ENCODE measurements around the gene KLRC4.
"Not testable (repeated sequence)": the region's sequence is repeated elsewhere in the genome, so short reads cannot be mapped to it uniquely, and the experiment has no call there.

Gene KLRC4, protein sequence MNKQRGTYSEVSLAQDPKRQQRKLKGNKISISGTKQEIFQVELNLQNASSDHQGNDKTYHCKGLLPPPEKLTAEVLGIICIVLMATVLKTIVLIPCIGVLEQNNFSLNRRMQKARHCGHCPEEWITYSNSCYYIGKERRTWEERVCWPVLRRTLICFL
- total RNA-seq = 7.7 to 10.7 reads per million in 2 donors

DNA sequence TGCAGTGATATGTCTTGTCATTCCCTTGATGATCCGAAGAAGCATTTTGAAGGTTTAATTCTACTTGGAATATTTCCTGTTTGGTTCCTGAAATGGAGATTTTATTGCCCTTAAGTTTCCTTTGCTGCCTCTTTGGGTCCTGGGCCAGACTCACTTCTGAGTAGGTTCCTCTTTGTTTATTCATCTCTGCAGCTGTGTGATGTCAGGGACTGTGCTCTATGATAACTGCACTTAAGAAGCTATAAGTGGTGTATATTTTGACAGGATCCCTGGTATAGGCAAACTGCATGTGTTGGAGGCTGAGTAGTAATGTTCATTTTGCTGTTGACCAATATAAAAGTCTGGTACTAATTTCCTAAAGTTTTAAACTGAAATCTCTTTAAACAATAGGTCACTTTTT, at the start of gene KLRC4:
Gene KLRC4, minus strand, starts transcription at position 366 of the 400 bp plus-strand sequence. Its CDS starts 182 bp downstream, at position 184.
- no peak for DNase-seq

DNA sequence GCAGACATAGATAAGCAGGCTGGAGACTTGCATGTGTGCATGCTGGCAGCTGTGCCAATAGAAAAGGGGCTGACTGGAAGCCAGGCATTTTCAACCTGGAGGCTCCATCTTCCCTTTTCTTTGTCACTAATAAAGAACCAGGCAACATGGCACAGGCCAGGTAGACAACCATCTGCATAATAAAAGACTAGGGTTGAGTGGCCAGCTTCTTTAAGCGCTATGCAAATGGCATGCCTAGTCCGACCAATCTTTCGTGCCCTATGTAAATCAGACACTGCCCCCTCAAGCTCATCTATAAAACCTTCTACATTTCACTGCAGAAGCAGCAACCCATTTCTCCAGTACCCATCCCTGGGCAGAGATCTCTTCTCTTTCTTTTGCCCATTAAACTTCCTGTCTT, 48.2 kb upstream of the KLRC4 start:
- no peak for DNase-seq

DNA sequence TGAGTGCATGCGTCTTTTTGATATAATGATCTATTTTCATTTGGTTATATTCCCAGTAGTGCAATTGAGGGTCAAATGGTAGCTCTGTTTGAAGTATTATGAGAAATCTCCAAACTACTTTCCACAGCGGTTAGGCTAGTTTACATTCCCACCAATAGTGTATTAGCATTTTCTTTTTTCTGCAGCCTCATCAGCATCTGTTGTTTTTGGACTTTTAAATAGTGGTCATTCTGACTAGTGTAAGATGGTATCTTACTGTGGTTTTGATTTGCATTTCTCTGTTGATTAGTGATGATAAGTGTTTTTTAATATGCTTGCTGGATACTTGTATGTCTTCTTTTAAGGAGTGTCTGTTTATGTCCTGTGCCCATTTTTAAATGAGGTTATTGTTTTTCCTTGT, 47.3 kb upstream of the KLRC4 start:
- no peak for DNase-seq

DNA sequence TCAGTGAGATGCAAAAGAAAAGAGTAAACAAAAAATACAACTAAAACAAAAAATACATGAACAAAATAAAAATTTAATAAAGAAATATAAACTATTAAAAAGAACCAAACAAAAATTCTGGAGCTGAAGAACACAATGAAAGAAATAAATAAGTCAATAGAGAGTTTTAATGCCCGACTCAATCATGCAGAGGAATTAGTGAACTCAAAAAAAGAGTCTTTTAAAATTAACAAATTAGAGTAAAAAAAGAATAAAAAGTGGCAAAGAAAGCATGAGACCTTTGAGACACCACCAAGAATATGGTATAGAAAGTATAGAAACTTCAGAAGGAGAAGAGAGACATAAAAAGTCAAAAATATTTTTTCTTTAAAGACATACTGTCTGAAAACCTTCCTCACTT, 46.2 kb upstream of the KLRC4 start:
- no peak for DNase-seq

DNA sequence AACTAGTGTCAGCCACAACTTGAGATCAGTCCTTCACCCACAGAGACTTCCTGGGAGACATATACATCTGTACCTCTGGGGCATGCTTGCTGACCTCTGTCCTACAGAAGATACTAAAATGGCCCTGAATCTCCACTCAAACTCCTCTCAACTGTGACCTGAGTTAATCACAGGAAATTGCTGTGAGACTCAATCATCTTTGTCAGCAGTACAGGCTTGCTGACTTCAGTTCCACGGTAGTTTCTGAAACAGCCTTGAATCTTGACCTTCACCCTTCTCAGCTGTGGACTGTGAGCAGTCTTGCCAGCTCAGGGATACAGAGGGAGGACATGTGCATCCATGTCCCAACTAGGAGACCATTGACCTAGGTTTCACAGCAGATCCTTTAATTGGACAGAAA, 45.0 kb upstream of the KLRC4 start:
- DNase-seq = no peak

DNA sequence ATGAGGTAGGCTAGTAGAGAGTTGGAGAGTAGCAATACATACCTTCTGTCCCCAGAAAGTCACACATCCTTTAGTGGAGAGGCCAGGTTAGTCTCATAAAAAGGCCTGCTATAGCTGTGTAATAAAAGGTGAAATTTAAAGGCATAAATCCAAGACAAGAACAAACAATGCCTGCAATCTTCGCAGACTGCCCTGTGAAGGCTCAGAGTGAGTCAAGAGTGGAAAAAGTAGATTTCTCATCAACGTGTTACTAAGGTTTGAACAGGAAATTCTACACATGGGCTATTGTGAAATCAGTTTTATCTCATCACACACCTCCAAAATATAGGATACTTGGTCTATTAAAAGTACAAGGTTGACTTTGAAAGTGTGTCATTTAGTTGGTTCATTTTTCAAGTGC, 43.6 kb upstream of the KLRC4 start, which contains the start of gene KLRC1:
Gene KLRC1, minus strand, starts transcription at position 222 of the 400 bp plus-strand sequence. CDS start 2,221 bp downstream, outside the sequence.
- DNase-seq = no peak

DNA sequence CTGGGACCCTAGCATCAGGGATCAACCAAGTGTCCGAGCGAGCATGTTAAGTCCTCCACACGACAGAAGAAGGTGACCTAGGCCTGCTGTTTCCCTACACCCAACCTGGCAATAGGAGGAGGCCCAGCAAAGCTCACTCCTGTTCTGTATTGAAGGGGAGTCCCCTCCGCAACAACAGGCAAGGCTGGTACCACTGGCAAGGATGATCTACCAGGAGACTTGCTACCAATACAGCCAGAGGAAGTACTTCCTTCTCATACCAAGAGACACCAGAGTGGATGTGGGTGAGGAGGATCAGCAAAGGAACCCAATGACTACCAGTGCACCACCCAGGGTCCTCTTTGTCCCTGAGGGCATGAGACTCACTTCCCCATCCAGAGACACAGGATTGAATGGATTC, 38.7 kb upstream of the KLRC4 start:
- DNase-seq = no peak

DNA sequence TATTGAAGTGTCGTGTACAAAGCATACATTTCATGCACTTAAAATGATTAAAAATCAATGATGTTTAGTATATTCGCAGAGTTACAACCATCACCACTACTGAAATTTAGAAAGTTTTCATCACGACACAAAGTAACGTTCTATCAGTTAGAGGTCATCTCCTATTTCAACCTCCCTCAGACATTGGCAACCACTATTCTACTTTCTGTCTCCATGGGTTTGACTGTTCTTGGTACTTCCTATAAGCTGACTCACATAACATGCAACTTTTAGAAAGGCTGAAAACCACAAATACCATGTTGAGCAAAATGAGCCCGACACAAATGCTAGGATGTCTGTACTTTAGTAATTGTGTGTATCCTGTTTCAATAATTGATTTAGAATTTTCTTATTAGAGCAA, 36.5 kb upstream of the KLRC4 start:
- DNase-seq = not testable (repeated sequence)

DNA sequence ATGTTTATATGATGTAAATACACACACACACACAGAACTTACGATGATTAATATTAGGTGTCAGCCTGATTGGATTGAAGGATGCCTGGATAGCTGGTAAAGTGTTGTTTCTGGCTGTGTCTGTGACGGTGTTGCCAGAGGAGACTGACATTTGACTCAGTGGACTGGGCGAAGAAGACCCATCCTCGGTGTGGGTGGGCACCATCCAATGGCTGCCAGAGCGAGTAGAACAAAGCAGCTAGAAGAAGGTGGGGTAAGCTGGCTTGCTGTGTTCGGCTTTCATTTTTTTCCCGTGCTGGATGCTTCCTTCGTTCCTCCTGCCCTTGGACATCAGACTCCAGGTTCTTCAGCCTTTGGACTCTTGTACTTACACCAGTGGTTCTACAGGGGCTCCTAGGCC, 31.6 kb upstream of the KLRC4 start:
- DNase-seq = not testable (repeated sequence)

DNA sequence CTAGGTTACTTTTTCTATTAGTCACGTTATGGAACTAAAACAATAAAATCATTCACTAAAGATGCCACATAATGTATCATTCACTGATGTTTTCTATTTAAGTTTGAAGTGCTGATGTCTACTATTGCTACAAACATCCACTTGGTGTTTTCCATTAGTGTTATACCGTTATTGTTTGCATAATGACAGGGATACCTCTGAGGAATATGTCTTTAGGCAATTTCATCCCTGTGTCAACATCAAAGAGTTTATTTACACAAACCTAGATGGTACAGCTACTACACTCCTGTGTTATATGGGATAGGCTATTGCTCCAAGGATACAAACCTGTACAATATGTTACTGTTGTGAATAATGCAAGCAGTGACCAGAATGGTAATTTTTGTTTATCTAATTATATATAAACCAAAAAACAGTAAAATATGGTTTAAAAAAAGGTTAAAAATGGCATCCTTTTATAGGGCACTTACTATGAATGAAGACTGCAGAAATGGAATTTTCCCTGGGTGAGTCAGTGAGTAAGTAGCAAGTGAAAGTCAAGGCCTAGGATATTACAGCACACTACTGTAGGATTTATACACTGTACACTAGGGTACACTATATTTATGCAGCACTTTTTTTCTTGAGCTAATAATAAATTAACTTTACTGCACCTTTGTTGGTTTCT, 30.2 kb upstream of the KLRC4 start:
- DNase-seq = not testable (repeated sequence)

DNA sequence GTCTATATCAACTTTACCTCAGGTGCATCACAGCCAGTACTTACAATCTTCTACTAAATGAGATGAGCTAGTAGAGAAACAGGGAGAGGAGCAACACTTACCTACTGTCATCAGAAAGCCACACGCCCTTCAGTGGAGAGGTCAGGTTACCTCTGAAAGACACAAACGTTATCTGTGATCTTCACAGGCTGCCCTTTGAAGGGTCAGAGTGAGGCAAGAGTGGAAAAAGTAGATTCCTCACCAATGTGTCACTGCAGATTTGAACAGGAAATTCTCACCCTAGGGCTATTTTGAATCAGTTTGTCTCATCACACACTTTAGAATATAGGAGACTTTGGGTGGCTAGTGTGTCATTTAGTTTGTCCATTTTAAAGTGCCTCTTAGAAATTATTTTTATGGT, 28.0 kb upstream of the KLRC4 start:
- not testable (repeated sequence) for DNase-seq

DNA sequence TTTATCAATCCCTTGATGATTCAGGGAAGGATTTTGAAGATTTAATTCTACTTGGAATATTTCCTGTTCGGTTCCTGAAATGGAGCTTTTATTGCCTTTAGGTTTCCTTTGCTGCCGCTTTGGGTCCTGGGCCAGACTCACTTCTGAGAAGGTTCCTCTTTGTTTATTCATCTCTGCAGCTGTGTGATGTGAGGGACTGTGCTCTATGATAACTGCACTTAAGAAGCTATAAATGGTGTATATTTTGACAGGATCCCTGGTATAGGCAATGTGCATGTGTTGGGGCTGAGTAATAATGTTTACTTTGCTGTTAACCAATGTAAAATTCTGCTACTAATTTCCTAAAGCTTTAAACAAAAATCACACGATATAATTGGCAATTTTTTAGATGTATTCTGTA, 26.3 kb upstream of the KLRC4 start, which contains the start of gene KLRC2:
Gene KLRC2, minus strand, starts transcription at position 195 of the 400 bp plus-strand sequence. Its CDS starts 24 bp downstream, at position 171.
- not testable (repeated sequence) for DNase-seq

DNA sequence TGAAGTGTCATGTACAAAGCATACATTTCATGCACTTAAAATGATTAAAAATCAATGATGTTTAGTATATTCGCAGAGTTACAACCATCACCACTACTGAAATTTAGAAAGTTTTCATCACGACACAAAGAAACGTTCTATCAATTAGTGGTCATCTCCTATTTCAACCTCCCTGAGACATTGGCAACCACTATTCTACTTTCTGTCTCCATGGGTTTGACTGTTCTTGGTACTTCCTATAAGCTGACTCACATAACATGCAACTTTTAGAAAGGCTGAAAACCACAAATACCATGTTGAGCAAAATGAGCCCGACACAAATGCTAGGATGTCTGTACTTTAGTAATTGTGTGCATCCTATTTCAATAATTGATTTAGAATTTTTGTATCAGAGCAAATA, 21.1 kb upstream of the KLRC4 start:
- DNase-seq = not testable (repeated sequence)

DNA sequence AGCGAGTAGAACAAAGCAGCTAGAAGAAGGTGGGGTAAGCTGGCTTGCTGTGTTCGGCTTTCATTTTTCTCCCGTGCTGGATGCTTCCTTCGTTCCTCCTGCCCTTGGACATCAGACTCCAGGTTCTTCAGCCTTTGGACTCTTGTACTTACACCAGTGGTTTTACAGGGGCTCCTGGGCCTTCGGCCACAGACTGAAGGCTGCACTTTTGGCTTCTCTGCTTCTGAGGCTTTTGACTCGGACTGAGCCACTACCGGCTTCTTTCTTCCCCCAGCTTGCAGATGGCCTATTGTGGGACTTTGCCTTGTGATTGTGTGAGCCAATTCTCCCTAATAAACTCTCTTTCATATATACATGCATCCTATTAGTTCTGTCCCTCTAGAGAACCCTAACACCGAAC, 16.4 kb upstream of the KLRC4 start:
- DNase-seq = not testable (repeated sequence)

DNA sequence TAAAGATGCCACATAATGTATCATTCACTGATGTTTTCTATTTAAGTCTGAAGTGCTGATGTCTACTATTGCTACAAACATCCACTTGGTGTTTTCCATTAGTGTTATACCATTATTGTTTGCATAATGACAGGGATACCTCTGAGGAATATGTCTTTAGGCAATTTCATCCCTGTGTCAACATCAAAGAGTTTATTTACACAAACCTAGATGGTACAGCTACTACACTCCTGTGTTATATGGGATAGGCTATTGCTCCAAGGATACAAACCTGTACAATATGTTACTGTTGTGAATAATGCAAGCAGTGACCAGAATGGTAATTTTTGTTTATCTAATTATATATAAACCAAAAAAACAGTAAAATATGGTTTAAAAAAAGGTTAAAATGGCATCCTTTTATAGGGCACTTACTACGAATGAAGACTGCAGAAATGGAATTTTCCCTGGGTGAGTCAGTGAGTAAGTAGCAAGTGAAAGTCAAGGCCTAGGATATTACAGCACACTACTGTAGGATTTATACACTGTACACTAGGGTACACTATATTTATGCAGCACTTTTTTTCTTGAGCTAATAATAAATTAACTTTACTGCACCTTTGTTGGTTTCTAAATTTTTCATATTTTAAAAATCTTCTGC, 14.8 kb upstream of the KLRC4 start:
- not testable (repeated sequence) for DNase-seq

DNA sequence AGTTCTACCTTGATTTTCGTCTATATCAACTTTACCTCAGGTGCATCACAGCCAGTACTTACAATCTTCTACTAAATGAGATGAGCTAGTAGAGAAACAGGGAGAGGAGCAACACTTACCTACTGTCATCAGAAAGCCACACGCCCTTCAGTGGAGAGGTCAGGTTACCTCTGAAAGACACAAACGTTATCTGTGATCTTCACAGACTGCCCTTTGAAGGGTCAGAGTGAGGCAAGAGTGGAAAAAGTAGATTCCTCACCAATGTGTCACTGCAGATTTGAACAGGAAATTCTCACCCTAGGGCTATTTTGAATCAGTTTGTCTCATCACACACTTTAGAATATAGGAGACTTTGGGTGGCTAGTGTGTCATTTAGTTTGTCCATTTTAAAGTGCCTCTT, 12.6 kb upstream of the KLRC4 start:
- DNase-seq = not testable (repeated sequence)

DNA sequence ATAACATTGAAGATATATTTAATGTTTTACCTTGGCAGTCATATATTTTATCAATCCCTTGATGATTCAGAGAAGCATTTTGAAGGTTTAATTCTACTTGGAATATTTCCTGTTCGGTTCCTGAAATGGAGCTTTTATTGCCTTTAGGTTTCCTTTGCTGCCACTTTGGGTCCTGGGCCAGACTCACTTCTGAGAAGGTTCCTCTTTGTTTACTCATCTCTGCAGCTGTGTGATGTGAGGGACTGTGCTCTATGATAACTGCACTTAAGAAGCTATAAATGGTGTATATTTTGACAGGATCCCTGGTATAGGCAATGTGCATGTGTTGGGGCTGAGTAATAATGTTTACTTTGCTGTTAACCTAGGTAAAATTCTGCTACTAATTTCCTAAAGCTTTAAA, 10.8 kb upstream of the KLRC4 start, which contains the start of gene KLRC3:
Gene KLRC3, minus strand, starts transcription at position 262 of the 400 bp plus-strand sequence. Its CDS starts 45 bp downstream, at position 217.
- DNase-seq = not testable (repeated sequence)

DNA sequence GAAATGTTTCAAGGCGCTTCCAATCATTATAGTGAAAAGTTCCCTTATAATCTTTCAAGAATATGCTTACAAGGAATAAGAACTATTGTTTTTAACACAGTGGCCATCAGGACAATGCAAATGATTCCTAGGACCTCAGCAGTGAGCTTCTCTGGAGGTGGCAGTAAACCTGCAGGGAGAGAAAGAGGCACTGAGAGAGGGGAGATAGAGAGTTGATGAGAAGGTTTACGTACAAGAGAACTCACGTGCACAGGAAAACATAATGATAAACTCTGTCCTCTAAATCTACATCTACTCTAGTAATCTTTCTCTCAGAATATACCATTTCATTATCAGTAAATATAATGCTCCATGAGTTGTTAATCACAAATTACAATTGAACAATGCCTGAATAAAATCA, 715 bp downstream of the KLRC4 start:
- DNase-seq = no peak

DNA sequence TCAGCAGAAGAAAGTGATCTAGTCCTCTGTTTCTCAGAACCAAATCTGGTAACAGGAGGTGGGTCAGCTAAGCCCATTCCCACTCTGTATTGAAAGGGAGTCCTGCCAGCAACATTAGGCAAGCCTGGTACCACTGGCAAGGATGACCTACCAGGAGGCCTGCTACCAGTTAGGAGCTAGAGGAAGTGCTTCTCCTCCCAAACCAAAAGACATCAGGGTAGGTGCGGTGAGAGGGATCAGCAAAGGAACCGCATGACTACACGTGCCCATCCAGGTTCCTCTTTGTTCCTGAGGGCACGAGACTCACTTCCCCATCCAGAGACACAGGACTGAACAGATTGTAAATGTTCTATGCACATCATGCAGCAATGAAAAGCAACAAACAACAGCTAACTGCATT, 2.8 kb downstream of the KLRC4 start:
- DNase-seq = no peak

DNA sequence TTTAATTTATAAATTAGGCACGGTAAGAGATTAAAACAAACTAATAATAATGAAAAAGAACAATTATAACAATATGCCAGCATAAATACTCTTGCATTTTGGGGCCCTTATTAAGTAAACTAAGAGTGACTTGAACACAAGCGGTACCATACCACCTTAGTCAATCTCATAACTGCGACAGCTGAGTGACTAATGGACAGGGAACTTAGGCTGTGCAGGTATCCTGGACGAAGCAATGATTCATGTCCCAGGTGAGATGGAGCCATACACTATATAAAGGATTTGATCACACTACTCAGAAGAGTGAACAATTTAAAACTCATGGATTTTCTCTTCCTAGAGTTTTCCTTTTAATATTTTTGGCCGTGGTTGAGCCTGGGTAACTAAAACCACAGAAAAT, 4.3 kb downstream of the KLRC4 start:
- DNase-seq = no peak

DNA sequence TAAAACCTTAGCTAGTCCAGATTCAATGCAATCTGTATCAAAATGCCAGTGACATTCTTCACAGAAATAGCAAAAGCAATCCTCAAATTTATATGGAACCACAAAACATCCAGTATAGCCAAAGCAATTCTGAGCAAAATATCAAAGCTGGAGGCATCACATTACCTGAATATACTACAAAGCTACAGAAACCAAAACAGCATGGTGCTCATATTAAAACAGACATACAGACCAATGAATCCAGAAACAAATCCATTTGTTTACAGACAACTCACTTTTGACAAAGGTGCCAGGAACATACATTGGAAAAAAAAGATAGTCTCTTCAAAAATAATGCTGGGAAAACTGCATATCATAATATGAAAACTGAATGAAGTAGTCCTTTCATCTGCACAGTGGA, 4.8 kb downstream of the KLRC4 start:
- DNase-seq = no peak

DNA sequence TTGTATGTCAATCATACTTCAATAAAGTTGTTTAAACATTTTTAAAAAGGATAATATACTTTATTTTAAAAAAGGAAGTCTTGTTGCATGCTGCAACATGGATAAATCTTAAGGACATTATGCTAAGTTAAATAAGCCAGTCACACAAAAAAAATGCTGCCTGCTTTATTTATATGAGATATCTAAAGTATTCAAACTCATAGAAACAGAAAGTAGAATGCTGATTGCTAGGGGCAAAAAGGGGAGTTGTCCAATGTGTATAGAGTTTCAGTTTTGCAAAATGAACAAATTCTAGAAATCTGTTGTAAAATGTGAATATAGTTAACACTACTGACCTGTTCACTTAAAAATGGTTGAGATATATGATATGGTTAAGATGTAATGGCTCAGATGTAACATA, 8.7 kb downstream of the KLRC4 start:
- no peak for DNase-seq

DNA sequence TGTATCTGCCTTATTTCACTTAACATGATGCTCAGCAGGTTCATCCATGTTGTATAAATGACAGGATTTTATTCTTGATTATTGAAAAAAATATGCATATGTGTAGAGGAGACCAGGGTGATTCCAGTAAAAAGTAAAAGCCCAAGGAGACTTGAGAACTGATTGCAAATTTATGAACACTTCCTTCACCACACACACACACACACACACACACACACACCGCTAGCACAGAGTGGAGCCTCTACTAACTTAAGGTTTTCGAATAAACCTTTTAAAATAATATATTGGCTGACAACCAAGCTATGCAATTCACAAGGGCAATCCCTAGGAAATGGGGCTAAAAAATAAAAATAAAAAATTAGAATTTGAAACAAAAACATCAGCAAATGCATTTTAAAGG, 11.4 kb downstream of the KLRC4 start:
- no peak for DNase-seq

DNA sequence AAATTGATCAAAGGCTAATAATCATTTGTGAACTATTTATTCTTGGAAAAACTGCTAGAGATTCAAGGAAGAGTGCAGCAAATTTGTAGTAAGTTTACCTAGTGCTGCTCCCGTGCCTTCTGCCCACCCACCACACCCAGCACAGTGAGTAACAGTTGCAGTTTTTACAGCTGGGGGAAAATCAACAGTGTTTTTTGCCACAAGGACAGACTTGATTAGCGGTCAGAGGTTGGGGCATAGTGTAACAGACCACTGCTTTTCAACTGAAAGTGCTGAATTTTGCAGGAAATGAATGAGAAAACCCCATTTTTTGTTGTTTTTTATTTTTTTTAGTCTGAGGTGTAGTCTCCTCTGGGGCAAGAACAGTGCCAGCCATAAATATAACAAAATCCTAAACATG, 12.3 kb downstream of the KLRC4 start:
- DNase-seq = no peak
